HCT116 (cell line): Measurements from ENCODE around the gene IL17B.

Experiments used
- CTCF ChIP-seq, 3 experiments: fragments of 200-600 bp in 1 of 3; sonication (generic) in 1 of 3; IDR thresholded peaks in 2 of 3; conservative IDR thresholded peaks in 1 of 3; 2 replicates each; pipeline ENCODE4 v1.5.1; 2012 to 2017; ENCODE audit warnings: low read depth in 2 of 3, low read length in 2 of 3, antibody characterized with exemption in 1 of 3, borderline replicate concordance in 1 of 3, control low read depth in 1 of 3, mild to moderate bottlenecking in 1 of 3, mixed read lengths in 1 of 3, mixed run types in 1 of 3, moderate library complexity in 1 of 3; ENCODE audit not compliant: insufficient read depth in 1 of 3
- EGR1 ChIP-seq: IDR thresholded peaks from 2 replicates; pipeline ENCODE4 v1.6.1; 2012; ENCODE audit warnings: low read depth
- EZH2 ChIP-seq: fragments of 200-600 bp; sonication (generic); IDR thresholded peaks from 2 replicates; pipeline ENCODE4 v1.6.1; 2017; ENCODE audit warnings: antibody characterized with exemption, mixed run types
- JUND ChIP-seq: IDR thresholded peaks from 2 replicates; pipeline ENCODE4 v1.6.1; 2012
- MAX ChIP-seq: IDR thresholded peaks from 2 replicates; pipeline ENCODE4 v1.6.1; 2012
- POLR2A ChIP-seq: IDR thresholded peaks from 2 replicates; pipeline ENCODE4 v1.7.0; 2011; ENCODE audit warnings: borderline replicate concordance; ENCODE audit not compliant: insufficient read depth, insufficient read length; ENCODE audit errors: extremely low read depth
- POLR2AphosphoS5 ChIP-seq: IDR thresholded peaks from 2 replicates; pipeline ENCODE4 v1.6.1; 2011; ENCODE audit warnings: mild to moderate bottlenecking, low read depth, low read length, moderate library complexity
- REST ChIP-seq: IDR thresholded peaks from 2 replicates; pipeline ENCODE4 v1.6.1; 2012; ENCODE audit warnings: low read depth
- SIN3A ChIP-seq: IDR thresholded peaks from 2 replicates; pipeline ENCODE4 v1.6.1; 2012; ENCODE audit warnings: low read depth
- SRF ChIP-seq: IDR thresholded peaks from 2 replicates; pipeline ENCODE4 v1.6.1; 2012; ENCODE audit warnings: low read depth
- TCF7L2 ChIP-seq: IDR thresholded peaks from 2 replicates; pipeline ENCODE4 v1.7.0; 2011; ENCODE audit warnings: borderline replicate concordance, inconsistent platforms; ENCODE audit not compliant: insufficient read depth, insufficient read length; ENCODE audit errors: extremely low read depth
- ZNF274 ChIP-seq: fragments of 200-500 bp; sonication (Bioruptor generic); IDR thresholded peaks from 2 replicates; pipeline ENCODE4 v1.6.1; 2014; ENCODE audit warnings: mild to moderate bottlenecking, low read depth, low read length, inconsistent platforms

- TF ChIP-seq CTCF (IDR thresholded peaks at IDR 0.05 in 2 of 3, conservative IDR thresholded peaks at IDR 0.05 in 1 of 3; ENCODE audit: borderline replicate concordance in 1 of 3, insufficient read depth in 1 of 3, low read depth in 2 of 3, low read length in 2 of 3) (no peak), POLR2A (no peak), SRF (no peak), REST (no peak), ZNF274 (no peak), EZH2 (no peak), JUND (no peak), MAX (no peak), POLR2AphosphoS5 (no peak), EGR1 (no peak), SIN3A (no peak), TCF7L2 (no peak)
These were observed 33.2 kb downstream of the IL17B start for GRCh38 chr5:149345892-149346222.
